Neuron (in vitro differentiated cells): ENCODE measurements around the gene ZCCHC8.
A peak's percentile ranks its signal among the peaks of the same experiment; 100 is the strongest.

Experiments
- H2AFZ ChIP-seq: one replicate; pipeline ENCODE4 v1.6.1; 2013; ENCODE audit warnings: low read depth, mild to moderate bottlenecking, inconsistent platforms, low read length, moderate library complexity
- H3K27me3 ChIP-seq: one replicate; pipeline ENCODE4 v1.6.1; 2013; ENCODE audit warnings: low read length; ENCODE audit not compliant: insufficient read depth
- H3K36me3 ChIP-seq: one replicate; pipeline ENCODE4 v1.6.1; 2013; ENCODE audit warnings: low read length; ENCODE audit not compliant: insufficient read depth
- H3K4me1 ChIP-seq: one replicate; pipeline ENCODE4 v1.6.1; 2013; ENCODE audit warnings: low read length; ENCODE audit not compliant: insufficient read depth
- H3K4me3 ChIP-seq: 2 replicates; pipeline ENCODE4 v1.5.1; 2013; ENCODE audit warnings: mild to moderate bottlenecking, low read length, moderate library complexity
- H3K9me3 ChIP-seq: one replicate; pipeline ENCODE4 v1.6.1; 2013; ENCODE audit warnings: low read length

The ZCCHC8 gene

DNA sequence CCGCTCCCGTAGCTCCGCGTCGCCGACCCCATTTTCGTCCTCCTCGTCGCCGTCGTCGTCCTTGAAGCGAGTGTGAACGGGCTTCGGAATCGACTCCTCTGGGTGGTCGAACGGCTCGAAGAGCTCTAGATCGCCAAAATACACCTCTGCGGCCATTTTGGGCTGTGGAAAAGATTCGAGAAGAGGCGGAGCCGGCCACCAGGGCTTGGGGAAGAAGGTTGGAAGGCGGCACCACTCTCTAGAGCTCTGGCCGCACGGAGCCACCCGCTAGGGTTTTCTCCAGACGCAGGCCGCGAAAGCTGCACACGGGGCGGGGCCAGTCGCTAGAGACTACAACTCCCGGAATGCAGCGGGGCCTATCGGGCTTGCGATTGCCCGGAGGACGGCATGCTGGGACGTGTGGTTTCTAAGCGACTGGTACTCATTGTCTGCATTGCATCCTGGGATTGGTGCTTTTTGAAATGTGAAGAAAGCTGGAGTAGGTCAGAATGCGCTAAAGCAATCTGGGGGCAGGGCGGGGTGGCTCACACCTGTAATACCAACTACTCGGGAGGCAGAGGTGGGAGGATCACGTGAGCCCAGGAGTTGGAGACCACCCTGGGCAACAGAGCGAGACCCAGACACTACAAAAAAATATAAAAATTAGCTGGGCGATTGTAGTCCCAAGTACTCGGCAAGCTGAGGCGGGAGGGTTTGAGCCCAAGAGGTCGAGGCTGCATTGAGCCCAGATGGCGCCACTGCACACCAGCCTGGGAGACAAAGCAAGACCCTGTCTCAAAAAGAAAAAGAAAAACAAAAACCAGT lies at the start of gene ZCCHC8:
Gene ZCCHC8 (minus strand): TSS at position 248 of the 804 bp plus-strand sequence. CDS start 92 bp downstream, at position 156.
- no peaks in the 10 kb centered on the region for H3K9me3 ChIP-seq
- H3K4me3 ChIP-seq = peak within 1 kb of the TSS; percentile 79
- H2AFZ ChIP-seq = peak within 1 kb of the TSS; percentile 18
- H3K36me3 ChIP-seq = peaks cover 44% of the 10 kb centered on the region
- H3K27me3 ChIP-seq = no peaks in the 10 kb centered on the region
- peaks cover 16% of the 10 kb centered on the region for H3K4me1 ChIP-seq

DNA sequence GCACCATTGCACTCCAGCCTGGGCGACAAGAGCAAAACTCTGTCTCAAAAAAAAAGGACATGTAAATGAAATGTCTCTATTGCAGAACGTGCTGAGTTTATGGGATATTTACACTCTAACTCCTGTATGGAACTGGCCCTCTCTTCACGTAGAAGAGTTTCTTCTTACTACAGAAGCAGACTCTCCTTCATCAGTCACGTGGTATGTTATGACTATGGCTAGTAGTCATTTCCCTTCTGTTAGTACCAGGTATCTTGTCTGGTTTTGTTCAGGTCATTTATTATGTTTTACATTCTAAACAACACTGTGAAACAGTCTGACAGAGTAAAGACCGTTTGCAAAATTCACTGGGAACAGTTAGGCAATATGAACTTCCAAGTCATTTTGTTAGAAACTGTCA lies 46.6 kb upstream of the ZCCHC8 start:
- no peaks in the 10 kb centered on the region for H3K9me3 ChIP-seq
- no peaks in the 10 kb centered on the region for H3K4me1 ChIP-seq
- H3K4me3 ChIP-seq = no peak overlapping the region
- no peak overlapping the region for H2AFZ ChIP-seq
- H3K27me3 ChIP-seq = no peaks in the 10 kb centered on the region
- peaks cover 83% of the 10 kb centered on the region for H3K36me3 ChIP-seq

DNA sequence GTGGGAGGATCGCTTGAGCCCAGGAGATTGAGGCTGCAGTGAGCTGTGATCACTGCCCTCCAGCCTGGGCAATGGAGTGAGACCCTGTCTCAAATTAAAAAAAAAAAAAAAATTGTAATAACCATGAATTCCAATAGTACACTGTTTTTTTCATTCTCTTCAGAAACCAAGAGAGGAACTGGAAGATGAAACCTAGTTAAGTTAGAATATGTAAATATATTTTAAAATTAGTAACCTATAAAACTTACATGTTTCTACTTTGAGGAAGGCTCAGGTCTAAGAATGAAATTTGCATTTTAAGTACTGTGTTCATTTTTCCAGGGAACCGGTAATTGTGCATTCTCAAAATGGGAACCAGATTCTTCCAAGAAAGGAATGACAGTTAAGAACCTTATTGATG lies 45.1 kb upstream of the ZCCHC8 start:
- Histone ChIP-seq H3K4me1 (no peaks in the 10 kb centered on the region), H3K27me3 (no peaks in the 10 kb centered on the region), H2AFZ (no peak overlapping the region), H3K36me3 (peaks cover 71% of the 10 kb centered on the region), H3K4me3 (no peak overlapping the region), H3K9me3 (no peaks in the 10 kb centered on the region)

DNA sequence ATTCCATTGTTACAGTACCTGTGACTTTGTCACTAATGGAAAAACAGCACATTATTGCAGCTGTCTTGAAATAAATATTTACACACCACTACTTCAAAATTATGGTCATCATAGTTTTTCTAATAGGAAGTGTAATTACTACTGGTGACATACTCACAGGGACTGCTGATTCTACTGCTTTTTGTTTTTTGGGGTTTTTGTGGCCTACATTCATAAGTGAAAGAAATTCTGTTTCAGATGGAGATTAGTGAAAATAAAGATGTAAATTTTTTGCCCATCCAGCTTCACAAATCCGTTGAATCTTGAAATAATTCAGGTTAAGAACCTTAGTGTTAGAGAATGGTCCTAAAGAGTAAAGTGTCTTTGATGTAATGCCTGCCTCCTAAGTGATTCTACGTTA lies 43.8 kb upstream of the ZCCHC8 start:
- H3K4me1 ChIP-seq = no peaks in the 10 kb centered on the region
- H2AFZ ChIP-seq = no peak overlapping the region
- no peaks in the 10 kb centered on the region for H3K9me3 ChIP-seq
- peaks cover 62% of the 10 kb centered on the region for H3K36me3 ChIP-seq
- H3K27me3 ChIP-seq = no peaks in the 10 kb centered on the region
- H3K4me3 ChIP-seq = no peak overlapping the region

DNA sequence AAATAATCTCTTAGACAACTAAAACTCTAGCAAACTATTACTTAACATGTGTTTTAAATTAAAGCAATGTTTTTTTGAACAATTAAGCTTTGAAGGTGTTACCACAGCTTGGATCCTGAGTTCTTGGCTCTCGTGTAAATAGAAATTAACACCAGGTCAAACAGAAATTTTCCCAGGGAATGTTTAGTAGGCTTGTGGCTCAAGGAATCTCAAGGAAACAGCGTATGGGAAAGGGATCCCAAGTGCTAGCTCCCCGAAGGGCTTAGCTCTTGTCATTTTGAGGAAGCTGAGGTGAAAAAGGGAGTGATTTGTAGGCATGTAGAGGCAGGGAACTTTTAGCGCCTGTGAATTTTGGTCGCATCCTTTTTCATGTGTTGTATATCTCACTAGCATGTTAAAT lies 37.8 kb upstream of the ZCCHC8 start:
- Histone ChIP-seq H3K4me3 (no peak overlapping the region), H3K36me3 (peaks cover 60% of the 10 kb centered on the region), H3K9me3 (no peaks in the 10 kb centered on the region), H2AFZ (no peak overlapping the region), H3K27me3 (no peaks in the 10 kb centered on the region), H3K4me1 (no peaks in the 10 kb centered on the region)

DNA sequence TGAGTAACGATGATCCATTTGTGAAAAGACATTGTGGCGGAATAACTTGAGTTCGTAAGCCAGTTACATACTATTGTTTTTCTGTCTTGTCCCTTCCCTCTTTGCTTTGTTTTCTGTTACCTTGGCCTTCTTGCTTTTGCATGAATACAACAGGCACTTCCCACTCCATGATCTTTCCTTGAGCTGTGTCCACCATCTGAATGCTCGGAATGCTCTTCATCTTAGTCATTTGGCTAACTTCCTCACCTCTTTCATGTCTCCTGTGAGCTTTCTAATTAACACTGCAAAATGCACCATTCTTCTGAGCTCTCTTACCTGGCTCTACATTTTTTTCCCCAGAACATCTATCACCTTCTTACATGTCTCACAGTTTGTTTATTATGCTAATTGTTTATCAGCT lies 36.3 kb upstream of the ZCCHC8 start:
- Histone ChIP-seq H3K27me3 (no peaks in the 10 kb centered on the region), H3K9me3 (no peaks in the 10 kb centered on the region), H3K4me3 (no peak overlapping the region), H3K36me3 (peaks cover 60% of the 10 kb centered on the region), H2AFZ (no peak overlapping the region), H3K4me1 (no peaks in the 10 kb centered on the region)

DNA sequence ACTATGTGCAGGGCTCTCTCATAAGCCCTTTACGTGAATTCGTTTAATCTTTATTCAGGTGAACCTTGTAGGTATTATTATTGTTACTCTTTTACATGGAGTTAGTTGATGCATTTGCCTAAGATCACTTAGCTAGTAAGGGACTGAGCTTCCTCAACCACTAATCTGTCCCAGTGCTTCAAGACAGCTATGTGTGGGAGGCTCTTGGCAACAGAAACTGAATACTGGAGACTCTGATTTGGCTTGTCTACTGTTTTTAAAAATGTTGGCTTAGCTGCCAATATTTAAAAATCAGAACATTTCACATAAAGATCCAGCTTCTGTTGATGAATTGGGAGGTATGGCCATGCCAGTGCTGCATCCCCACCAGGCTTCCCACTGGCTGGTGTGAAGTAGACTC lies 33.1 kb upstream of the ZCCHC8 start:
- Histone ChIP-seq H3K27me3 (no peaks in the 10 kb centered on the region), H3K36me3 (peaks cover 71% of the 10 kb centered on the region)

DNA sequence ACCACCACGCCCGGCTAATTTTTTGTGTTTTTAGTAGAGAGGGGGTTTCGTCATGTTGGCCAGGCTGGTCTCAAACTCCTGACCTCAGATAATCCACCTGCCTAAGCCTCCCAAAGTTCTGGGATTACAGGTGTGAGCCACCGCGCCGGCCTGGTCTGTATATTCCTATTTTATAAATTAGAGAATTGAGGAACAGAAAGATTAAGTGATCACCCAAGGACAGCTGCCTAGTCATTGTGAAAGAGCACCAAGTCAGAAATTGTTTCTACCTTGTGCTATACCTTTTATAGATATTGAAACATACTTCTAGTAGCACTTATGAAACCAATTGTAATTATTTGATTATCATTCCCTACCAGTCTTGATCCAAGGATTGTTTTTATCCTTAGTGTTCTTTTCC lies 28.3 kb upstream of the ZCCHC8 start:
- Histone ChIP-seq H2AFZ (no peak overlapping the region), H3K27me3 (no peaks in the 10 kb centered on the region), H3K4me1 (peaks cover 15% of the 10 kb centered on the region), H3K4me3 (no peak overlapping the region), H3K9me3 (no peaks in the 10 kb centered on the region), H3K36me3 (peaks cover 43% of the 10 kb centered on the region)

More for the DNA sequence above, 33.1 kb upstream of the ZCCHC8 start:
- H3K9me3 ChIP-seq = no peaks in the 10 kb centered on the region
- no peaks in the 10 kb centered on the region for H3K4me1 ChIP-seq
- H3K4me3 ChIP-seq = no peak overlapping the region
- H2AFZ ChIP-seq = no peak overlapping the region

DNA sequence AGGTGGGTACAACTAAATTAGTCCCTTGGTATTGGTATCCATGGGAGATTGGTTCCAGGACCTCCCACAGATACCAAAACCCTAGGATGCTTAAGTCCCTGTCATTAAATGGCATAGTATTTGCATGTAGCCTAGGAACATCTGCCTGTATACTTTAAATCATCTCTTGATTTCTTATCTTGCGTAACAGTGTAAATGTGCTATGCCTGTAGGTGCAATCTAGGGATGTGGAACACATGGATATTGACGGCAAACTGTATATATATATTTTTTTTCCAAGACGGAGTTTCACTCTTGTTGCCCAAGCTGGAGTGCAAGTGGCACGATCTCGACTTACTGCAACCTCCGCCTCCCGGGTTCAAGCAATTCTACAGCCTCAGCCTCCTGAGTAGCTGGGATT lies 27.9 kb upstream of the ZCCHC8 start:
- Histone ChIP-seq H3K27me3 (no peaks in the 10 kb centered on the region), H2AFZ (no peak overlapping the region), H3K4me1 (peaks cover 19% of the 10 kb centered on the region), H3K4me3 (peak overlapping the region; percentile 81), H3K36me3 (peaks cover 43% of the 10 kb centered on the region), H3K9me3 (no peaks in the 10 kb centered on the region)

DNA sequence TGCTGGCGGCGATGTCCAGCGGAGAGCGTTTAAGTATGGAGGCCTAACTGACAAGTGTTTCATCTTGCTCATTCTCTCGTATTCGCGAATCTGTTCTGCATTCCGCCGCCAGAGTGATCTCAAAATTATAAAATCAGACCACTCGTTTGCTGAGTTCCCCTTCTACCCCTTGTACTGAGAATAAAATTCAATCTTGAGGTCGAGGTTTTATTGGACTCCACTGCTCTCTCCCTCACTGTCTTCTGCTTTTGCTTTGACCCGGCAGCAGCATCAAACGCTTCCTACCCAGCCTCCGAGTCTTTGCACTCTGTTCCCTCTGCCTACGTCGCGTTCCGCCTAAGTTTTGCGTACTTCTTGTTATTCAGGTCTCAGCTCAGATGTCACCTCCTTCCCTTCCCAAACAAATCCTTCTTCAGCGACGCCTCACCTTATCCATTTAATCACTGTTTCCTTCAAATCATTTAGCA lies 26.8 kb upstream of the ZCCHC8 start:
- H3K9me3 ChIP-seq = no peaks in the 10 kb centered on the region
- peak overlapping the region; percentile 6 for H2AFZ ChIP-seq
- no peaks in the 10 kb centered on the region for H3K27me3 ChIP-seq
- peak overlapping the region; percentile 81 for H3K4me3 ChIP-seq
- peaks cover 26% of the 10 kb centered on the region for H3K4me1 ChIP-seq
- H3K36me3 ChIP-seq = peaks cover 41% of the 10 kb centered on the region

DNA sequence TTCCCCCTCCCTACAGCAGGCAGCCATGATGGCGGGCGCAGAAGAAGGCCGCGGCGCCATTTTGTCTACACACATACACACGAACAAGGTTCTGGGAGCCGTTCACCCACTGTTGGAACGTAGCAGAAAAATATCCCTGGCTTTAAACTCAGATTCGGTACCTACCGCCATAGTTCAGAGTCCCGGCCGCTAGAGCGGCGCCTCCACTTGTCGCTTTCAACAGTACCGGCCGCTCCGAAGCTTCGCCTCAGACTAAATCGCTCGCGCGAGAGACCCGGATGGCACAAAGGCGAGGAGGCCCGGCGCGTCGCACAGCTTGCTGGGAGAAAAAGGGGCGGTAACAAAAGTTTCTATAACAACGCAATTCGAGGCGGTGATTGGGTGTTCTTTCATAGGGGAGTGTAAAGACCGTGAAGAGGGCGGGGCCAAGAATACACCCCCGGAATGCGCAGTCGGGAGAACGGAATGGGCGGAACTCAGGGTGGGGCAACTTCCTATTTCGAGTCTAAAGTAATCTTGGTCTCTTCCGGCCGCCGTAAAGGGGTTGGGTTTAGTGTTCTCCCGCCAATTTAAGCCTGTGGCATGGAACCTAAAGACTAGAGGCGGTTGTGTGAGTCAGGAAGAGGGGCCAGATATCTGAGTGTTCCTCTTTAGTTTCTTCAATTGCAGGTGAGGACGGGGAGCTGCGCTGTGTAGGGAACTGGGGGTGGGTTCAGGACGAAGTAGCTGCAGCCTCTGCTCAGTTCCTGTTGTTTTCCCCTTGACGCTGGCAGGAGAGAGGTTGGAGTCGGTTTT lies 26.1 kb upstream of the ZCCHC8 start, which contains the start of the genes KNTC1 and RSRC2:
Gene KNTC1 (plus strand): TSS at position 567 of the 795 bp plus-strand sequence. CDS start 2,815 bp downstream, outside the sequence.
Gene RSRC2 (minus strand): TSS at position 254 of the 795 bp plus-strand sequence. CDS start 83 bp downstream, at position 171.
- Histone ChIP-seq H2AFZ (peak within 1 kb of the TSS; percentile 18), H3K4me1 (peaks cover 26% of the 10 kb centered on the region), H3K4me3 (peak within 1 kb of the TSS; percentile 81), H3K36me3 (peaks cover 45% of the 10 kb centered on the region), H3K9me3 (no peaks in the 10 kb centered on the region), H3K27me3 (no peaks in the 10 kb centered on the region)

DNA sequence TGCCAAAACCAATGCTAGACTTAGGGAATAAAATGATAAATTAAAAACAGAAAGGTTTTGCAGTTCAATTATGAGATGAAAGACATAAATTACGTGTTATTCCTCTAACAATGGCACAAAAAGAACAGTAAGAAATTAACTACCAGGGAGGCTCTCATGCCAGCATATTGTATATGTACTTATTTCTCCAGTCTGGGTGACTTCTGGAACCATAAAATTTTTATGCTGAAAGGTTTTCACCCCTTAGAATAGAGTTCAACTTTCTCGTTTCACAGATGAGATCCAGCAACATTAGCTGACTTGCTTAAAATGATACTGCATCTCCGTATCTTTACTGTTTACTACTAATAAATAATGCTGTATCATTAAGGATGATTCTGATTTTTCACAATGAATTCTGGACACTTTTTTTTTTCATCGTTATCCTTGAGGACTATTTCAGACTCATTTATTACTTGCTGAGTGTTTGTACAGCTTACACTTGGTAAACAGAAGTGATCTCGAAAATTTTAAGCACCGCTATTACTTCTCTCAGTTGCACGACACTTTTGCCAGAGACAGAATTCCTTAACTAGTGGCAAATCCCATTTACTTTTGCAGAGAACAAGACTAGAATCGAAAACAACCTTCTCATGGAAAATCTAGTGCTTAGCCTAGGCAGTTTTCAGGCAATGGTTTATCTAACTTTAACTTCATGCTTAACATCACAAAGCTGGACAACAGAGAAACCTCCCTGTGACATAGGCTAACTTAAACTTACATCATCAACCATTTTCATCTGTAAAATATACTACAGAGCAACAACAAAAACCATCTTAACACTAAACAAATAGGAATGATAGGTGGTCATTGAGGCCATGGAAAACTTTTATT lies 23.4 kb upstream of the ZCCHC8 start:
- H3K4me1 ChIP-seq = peaks cover 26% of the 10 kb centered on the region
- no peaks in the 10 kb centered on the region for H3K27me3 ChIP-seq
- H3K4me3 ChIP-seq = peak overlapping the region; percentile 98
- peaks cover 53% of the 10 kb centered on the region for H3K36me3 ChIP-seq
- H2AFZ ChIP-seq = no peak overlapping the region
- no peaks in the 10 kb centered on the region for H3K9me3 ChIP-seq
